Body of pancreas (tissue), 4 donors: Measurements from ENCODE around the gene ANKLE1. TPM values are rescaled to one million over a fixed set of nuclear protein-coding genes. Genes with fewer than 3 reads are reported as not detected.

ENCODE experiments used
- ATAC-seq: fragments of 150-250 bp; one replicate; pipeline ENCODE4 v1.9.1; 2016
- DNase-seq, 4 donors: peaks; one replicate each; pipeline ENCODE4 v3.0.0-alpha.2; 2019
- H3K27ac ChIP-seq, 4 donors: fragments of 200-600 bp; sonication (generic); 1 replicate in 3 of 4; 2 replicates in 1 of 4; pipeline versions ENCODE4 v1.5.1 to v1.6.1; 2016 to 2019; ENCODE audit warnings: mild to moderate bottlenecking in 1 of 4, mixed read lengths in 1 of 4, moderate library complexity in 1 of 4
- H3K27me3 ChIP-seq, 2 donors: fragments of 200-600 bp; sonication (generic); one replicate each; pipeline ENCODE4 v1.6.0; 2016; ENCODE audit warnings: mild to moderate bottlenecking in 1 of 2
- H3K36me3 ChIP-seq, 2 donors: fragments of 200-600 bp; sonication (generic); replicated peaks in 1 of 2; 2 replicates each; pipeline ENCODE4 v1.5.1; 2016; ENCODE audit warnings: low read depth in 2 of 2; ENCODE audit not compliant: insufficient read depth in 1 of 2
- H3K4me1 ChIP-seq: fragments of 200-600 bp; sonication (generic); one replicate; pipeline ENCODE4 v1.6.0; 2016
- H3K4me3 ChIP-seq, 2 donors: fragments of 200-600 bp; sonication (generic); 1 replicate in 1 of 2; 2 replicates in 1 of 2; pipeline ENCODE4 v1.5.1; 2016 to 2019
- H3K9me3 ChIP-seq, 3 donors: fragments of 200-600 bp; sonication (generic); 1 replicate in 2 of 3; 2 replicates in 1 of 3; pipeline ENCODE4 v1.5.1; 2016
- POLR2A ChIP-seq, 3 donors: fragments of 450-650 bp; IDR thresholded peaks; one replicate each; pipeline ENCODE4 v1.6.1; 2016; ENCODE audit warnings: antibody characterized with exemption in 3 of 3, mild to moderate bottlenecking in 2 of 3
- WGBS, 2 donors: methylation state at CpG; one replicate each; pipeline ENCODE4 v1.1.5; 2017; 5-methylcytosine and 5-hydroxymethylcytosine counted together
- intact Hi-C: fragments of 100-400 bp; cut with DNase I; formaldehyde crosslinking; loops from one replicate; pipeline ENCODE4 v1.15.1; 2023
- total RNA-seq, 2 donors: library from RNA; depleted of rRNA; stranded (reverse); fragments of >200 nt; gene quantifications; one replicate each; pipeline ENCODE4 v1.1.0, GENCODE V29; 2016
- TF ChIP-seq, protein P1 (sequence below), 7 experiments: fragments of 450-650 bp in 4 of 7; fragments of 200-600 bp in 3 of 7; sonication (generic) in 3 of 7; IDR thresholded peaks; one replicate each; pipeline ENCODE4 v1.5.1; 2016 to 2019; ENCODE audit warnings: antibody characterized with exemption in 7 of 7

ANKLE1 gene
- total RNA-seq, 2 donors from 2014 or later, result 0.33 TPM; not detected in 1

DNA sequence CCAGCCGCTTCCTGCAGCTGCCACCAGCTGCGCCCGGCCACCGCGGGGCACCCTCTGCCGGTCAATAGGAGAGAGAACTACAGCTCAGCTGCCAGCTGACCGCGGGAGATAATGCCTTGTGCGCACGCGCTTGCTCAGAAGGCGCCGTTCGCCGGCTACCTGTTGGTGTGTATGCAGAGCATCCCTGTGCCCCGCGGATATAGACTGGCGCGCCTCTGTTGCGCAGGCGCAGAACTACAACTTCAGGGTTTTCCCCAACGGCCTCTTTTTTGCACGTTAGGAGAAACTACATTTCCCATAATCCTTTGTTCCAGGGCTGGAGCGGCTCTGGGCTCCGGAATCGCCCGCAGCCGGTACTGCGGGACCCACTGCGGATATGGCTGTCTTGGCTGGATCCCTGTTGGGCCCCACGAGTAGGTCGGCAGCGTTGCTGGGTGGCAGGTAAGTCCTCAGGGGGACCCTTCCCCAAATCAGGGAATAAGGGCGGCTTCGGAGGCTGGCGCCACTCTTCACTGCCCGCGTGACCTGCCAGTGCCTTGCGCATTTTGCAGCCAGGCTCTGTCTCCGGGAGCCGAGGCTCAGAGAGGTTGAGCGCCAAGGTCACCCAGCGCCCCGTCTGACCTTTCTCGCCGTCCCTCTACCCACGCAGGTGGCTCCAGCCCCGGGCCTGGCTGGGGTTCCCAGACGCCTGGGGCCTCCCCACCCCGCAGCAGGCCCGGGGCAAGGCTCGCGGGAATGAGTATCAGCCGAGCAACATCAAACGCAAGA lies 24.0 kb downstream of the ANKLE1 start, which contains the start of gene MRPL34:
Gene MRPL34, plus strand, starts transcription at position 356 of the 768 bp plus-strand sequence. Its CDS starts 21 bp downstream, at position 377.
- DNase-seq, result peak; percentile 98 to 99 (median 99)
- ATAC-seq, result peak; percentile 83
- intact Hi-C loops, result no loop called here
- TF ChIP-seq POLR2A (IDR thresholded peaks at IDR 0.05), result peak in 2 of 3 donors; percentile 76 to 79
- TF ChIP-seq, protein P1, sequence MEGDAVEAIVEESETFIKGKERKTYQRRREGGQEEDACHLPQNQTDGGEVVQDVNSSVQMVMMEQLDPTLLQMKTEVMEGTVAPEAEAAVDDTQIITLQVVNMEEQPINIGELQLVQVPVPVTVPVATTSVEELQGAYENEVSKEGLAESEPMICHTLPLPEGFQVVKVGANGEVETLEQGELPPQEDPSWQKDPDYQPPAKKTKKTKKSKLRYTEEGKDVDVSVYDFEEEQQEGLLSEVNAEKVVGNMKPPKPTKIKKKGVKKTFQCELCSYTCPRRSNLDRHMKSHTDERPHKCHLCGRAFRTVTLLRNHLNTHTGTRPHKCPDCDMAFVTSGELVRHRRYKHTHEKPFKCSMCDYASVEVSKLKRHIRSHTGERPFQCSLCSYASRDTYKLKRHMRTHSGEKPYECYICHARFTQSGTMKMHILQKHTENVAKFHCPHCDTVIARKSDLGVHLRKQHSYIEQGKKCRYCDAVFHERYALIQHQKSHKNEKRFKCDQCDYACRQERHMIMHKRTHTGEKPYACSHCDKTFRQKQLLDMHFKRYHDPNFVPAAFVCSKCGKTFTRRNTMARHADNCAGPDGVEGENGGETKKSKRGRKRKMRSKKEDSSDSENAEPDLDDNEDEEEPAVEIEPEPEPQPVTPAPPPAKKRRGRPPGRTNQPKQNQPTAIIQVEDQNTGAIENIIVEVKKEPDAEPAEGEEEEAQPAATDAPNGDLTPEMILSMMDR (IDR thresholded peaks at IDR 0.05), result peak; percentile 64 to 98 (median 97)
- Histone ChIP-seq H3K27me3 (no peaks in the 10 kb centered on the region), H3K27ac (peak within 1 kb of the TSS; percentile 63 to 95 (median 82)), H3K9me3 (no peaks in the 10 kb centered on the region), H3K36me3 (no peaks in the 10 kb centered on the region), H3K4me3 (peak within 1 kb of the TSS; percentile 53 to 67), H3K4me1 (peaks cover 58% of the 10 kb centered on the region)
- WGBS, 2 donors, result 0 to 1% methylated on average over 18 to 55 of the region's 55 CpGs

DNA sequence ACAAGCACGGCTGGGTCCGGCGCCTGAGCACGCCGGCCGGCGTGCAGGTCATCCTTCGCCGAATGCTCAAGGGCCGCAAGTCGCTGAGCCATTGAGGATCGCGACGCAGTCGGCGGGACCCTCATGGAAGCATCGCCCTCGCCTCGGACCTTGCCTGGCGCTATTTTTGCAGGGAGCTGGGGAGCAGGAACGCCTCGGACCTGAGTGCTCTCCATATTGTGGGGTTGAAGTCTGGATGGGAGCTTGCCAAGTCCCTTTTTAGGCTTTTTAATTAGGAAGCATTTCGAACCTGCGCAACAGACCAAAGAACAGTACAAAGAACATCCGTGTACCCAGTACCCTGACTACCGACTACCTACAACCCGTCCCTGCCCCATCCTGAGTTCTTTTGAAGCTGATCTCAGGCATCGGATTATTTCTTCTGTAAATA lies 24.6 kb downstream of the ANKLE1 start:
- intact Hi-C loops, result no loop called here
- TF ChIP-seq, protein P1 (IDR thresholded peaks at IDR 0.05), result no peak
- no peak for TF ChIP-seq POLR2A (IDR thresholded peaks at IDR 0.05)
- 6 to 13% methylated on average over 11 to 28 of the region's 28 CpGs for WGBS, 2 donors

DNA sequence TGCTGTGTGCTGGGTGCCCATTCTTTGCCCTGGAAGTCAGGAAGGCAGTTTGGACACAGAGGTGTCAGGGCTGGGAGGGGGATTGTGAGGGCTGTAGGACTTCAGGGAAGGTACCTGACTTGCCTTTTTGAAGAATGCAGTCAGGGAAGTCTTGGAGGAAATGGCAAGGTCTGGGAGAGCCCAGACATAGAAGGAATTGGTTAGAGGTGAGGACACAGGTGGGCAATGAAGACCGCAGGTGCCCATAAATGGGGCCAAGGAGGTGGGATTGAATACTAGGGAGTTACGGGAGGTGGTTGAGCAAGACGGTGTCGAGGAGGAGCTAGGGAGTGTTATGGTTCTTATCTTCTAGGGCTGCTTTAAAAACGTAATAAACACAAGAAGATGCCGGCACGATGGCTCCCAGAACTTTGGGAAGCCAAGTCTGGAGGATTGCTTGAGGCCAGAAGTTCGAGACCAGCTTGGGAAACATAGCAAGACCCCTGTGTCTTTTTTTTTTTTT lies 26.2 kb downstream of the ANKLE1 start:
- H3K4me3 ChIP-seq, result no peak overlapping the region
- DNase-seq, result no peak
- intact Hi-C loops, result no loop called here
- TF ChIP-seq, protein P1 (IDR thresholded peaks at IDR 0.05), result no peak
- no peak for TF ChIP-seq POLR2A (IDR thresholded peaks at IDR 0.05)
- 83 to 86% methylated on average over 8 of the region's 8 CpGs for WGBS, 2 donors
- no peak overlapping the region for H3K27ac ChIP-seq
- H3K9me3 ChIP-seq, result no peaks in the 10 kb centered on the region
- ATAC-seq, result no peak
- H3K4me1 ChIP-seq, result peaks cover 69% of the 10 kb centered on the region
- H3K36me3 ChIP-seq, result no peaks in the 10 kb centered on the region
- no peaks in the 10 kb centered on the region for H3K27me3 ChIP-seq

More for the DNA sequence above, 24.6 kb downstream of the ANKLE1 start:
- Histone ChIP-seq H3K27ac (peak overlapping the region; percentile 63 to 95 (median 82)), H3K27me3 (no peaks in the 10 kb centered on the region), H3K36me3 (no peaks in the 10 kb centered on the region), H3K4me3 (peak overlapping the region; percentile 53 to 67), H3K9me3 (no peaks in the 10 kb centered on the region), H3K4me1 (peaks cover 61% of the 10 kb centered on the region)
- ATAC-seq, result no peak
- DNase-seq, result no peak

DNA sequence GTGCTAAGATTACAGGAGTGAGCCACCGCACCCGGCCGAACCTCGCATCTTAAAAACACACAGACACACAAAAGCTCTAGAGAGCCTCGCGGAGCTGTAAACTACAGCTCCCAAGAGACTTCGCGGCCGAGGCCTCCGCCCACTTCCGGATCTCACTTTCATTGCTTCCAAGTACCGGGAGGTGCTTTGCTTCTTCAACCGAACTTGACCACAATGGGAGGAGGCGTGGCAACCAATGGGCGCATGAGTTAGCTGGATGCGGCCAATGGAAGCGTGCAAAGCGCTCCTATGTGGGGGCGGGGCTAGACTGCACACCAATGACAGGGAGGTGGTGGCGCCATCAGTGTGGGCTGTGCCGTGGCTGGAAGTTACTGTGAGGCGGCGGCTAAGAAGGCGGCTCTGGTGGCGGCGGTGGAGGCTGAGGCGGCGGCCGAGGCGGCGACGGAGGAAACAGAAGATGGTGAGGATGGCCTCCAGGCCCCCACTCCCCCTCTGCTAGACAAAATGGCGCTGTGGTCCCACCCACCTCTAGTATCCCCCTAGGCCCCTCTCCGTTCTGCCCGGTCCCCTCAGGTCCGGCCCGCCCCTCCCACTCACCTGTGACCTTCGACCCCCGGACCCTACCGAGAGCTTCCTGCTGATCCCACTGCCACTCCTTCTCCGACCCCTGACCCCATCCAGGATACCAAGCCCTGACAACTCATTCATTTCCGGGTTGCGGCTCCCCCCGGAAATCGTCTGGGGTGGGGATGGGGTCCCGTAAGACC lies 27.7 kb downstream of the ANKLE1 start, which contains the start of gene DDA1:
Gene DDA1, plus strand, starts transcription at position 366 of the 767 bp plus-strand sequence. Its CDS starts 92 bp downstream, at position 458.
- ATAC-seq (peak; percentile 83), DNase-seq (peak; percentile 100)
- H3K4me1 ChIP-seq, result peaks cover 58% of the 10 kb centered on the region
- no peaks in the 10 kb centered on the region for H3K9me3 ChIP-seq
- peak within 1 kb of the TSS in 3 of 4 donors; percentile 39 to 76 (median 68) for H3K27ac ChIP-seq
- H3K4me3 ChIP-seq, result peak within 1 kb of the TSS; percentile 57 to 90
- TF ChIP-seq, protein P1 (IDR thresholded peaks at IDR 0.05), result peak in 1 of 7 experiments; percentile 4
- TF ChIP-seq POLR2A (IDR thresholded peaks at IDR 0.05), result peak; percentile 13 to 77 (median 73)
- peaks cover 0 to 4% of the 10 kb centered on the region in 2 donors for H3K36me3 ChIP-seq
- WGBS, 2 donors, result 0% methylated on average over 8 to 46 of the region's 46 CpGs
- intact Hi-C loops, result no loop called here
- H3K27me3 ChIP-seq, result no peaks in the 10 kb centered on the region
